Activated CD8-positive, alpha-beta T cell treated with anti-CD3 and anti-CD28 coated beads, Interleukin-2, amount 10 ng/mL, durations not matched to agents 7 days and 5 days (primary cell): ENCODE measurements around the gene SACM1L. TPM values are rescaled to one million over a fixed set of nuclear protein-coding genes. Genes with fewer than 3 reads are reported as not detected.

Experiments used
- ATAC-seq: fragments of 150-1000 bp; cut with Tn5 transposase; one replicate; pipeline ENCODE4 v1.10.0; 2021; ENCODE audit warnings: moderate library complexity
- CTCF ChIA-PET: fragments of 350-600 bp; sonication (Branson Sonifier 250); formaldehyde crosslinking; loops from one replicate; lab custom pipeline; 2021; ENCODE audit warnings: antibody characterized with exemption; lab: Charles Lee
- POLR2A ChIA-PET: fragments of 350-600 bp; sonication (Branson Sonifier 250); formaldehyde crosslinking; loops from one replicate; lab custom pipeline; 2021; ENCODE audit warnings: antibody characterized with exemption; lab: Charles Lee
- DNase-seq: peaks from one replicate; pipeline ENCODE4 v3.0.0-alpha.2; 2020
- H3K27ac Mint-ChIP-seq: one replicate; pipeline ENCODE4 v1.8.0; 2021; ENCODE audit warnings: mild to moderate bottlenecking, mixed read lengths
- H3K27me3 Mint-ChIP-seq: one replicate; pipeline ENCODE4 v1.8.0; 2021; ENCODE audit warnings: low read depth, mixed read lengths
- H3K36me3 Mint-ChIP-seq: one replicate; pipeline ENCODE4 v1.8.0; 2021; ENCODE audit warnings: low read depth, mixed read lengths
- H3K4me1 Mint-ChIP-seq: one replicate; pipeline ENCODE4 v1.8.0; 2021; ENCODE audit warnings: low read depth, mixed read lengths
- H3K4me3 Mint-ChIP-seq: one replicate; pipeline ENCODE4 v1.8.0; 2021; ENCODE audit warnings: mild to moderate bottlenecking, mixed read lengths
- H3K9me3 Mint-ChIP-seq: one replicate; pipeline ENCODE4 v1.8.0; 2022; ENCODE audit warnings: mixed read lengths; ENCODE audit not compliant: insufficient read depth
- total RNA-seq, 2 experiments: library from RNA; stranded (reverse); gene quantifications; one replicate each; pipeline ENCODE4 v1.2.3, GENCODE V29; 2021

SACM1L gene
- total RNA-seq, 2 experiments from 2014 or later = 89.8 to 96.4 TPM

GRCh38 chr3:45773072-45773471, 83.9 kb downstream of the SACM1L start:
- no peak for DNase-seq
- H3K36me3 Mint-ChIP-seq = no peaks in the 10 kb centered on the region
- H3K27me3 Mint-ChIP-seq = peaks cover 43% of the 10 kb centered on the region
- no peak overlapping the region for H3K27ac Mint-ChIP-seq
- ChIA-PET POLR2A (no interaction called here), CTCF (no interaction called here)
- peaks cover 20% of the 10 kb centered on the region for H3K4me1 Mint-ChIP-seq
- H3K9me3 Mint-ChIP-seq = peaks cover under 1% of the 10 kb centered on the region
- no peak for ATAC-seq
- H3K4me3 Mint-ChIP-seq = no peak overlapping the region

GRCh38 chr3:45773714-45774449, 84.7 kb downstream of the SACM1L start:
- H3K4me1 Mint-ChIP-seq = peaks cover 20% of the 10 kb centered on the region
- H3K9me3 Mint-ChIP-seq = no peaks in the 10 kb centered on the region
- POLR2A ChIA-PET = no interaction called here
- CTCF ChIA-PET = interaction anchor here (0.8 to 1.4 kb wide), 3 partner anchors 14 to 102 kb away, joined by 3 to 6 read pairs (median 3); no protein-coding TSS in a partner anchor
- no peak overlapping the region for H3K4me3 Mint-ChIP-seq
- no peak for DNase-seq
- no peak overlapping the region for H3K27ac Mint-ChIP-seq
- ATAC-seq = no peak
- H3K27me3 Mint-ChIP-seq = peaks cover 37% of the 10 kb centered on the region
- no peaks in the 10 kb centered on the region for H3K36me3 Mint-ChIP-seq

- POLR2A ChIA-PET = interaction anchor here (0.7 kb wide), 1 partner anchor 27 kb away, joined by 3 read pairs; no protein-coding TSS in a partner anchor
- Mint-ChIP-seq H3K4me1 (peaks cover 20% of the 10 kb centered on the region), H3K36me3 (no peaks in the 10 kb centered on the region), H3K4me3 (no peak overlapping the region), H3K27me3 (peaks cover 29% of the 10 kb centered on the region), H3K9me3 (no peaks in the 10 kb centered on the region), H3K27ac (no peak overlapping the region)
- CTCF ChIA-PET = interaction anchor here (0.8 to 1.4 kb wide), 3 partner anchors 15 to 101 kb away, joined by 3 to 6 read pairs (median 3); no protein-coding TSS in a partner anchor
- ATAC-seq (no peak), DNase-seq (no peak)
These were observed 85.7 kb downstream of the SACM1L start for GRCh38 chr3:45774581-45775521.

GRCh38 chr3:45775571-45776300, 86.5 kb downstream of the SACM1L start:
- Mint-ChIP-seq H3K9me3 (no peaks in the 10 kb centered on the region), H3K4me1 (peaks cover 20% of the 10 kb centered on the region), H3K27me3 (peaks cover 27% of the 10 kb centered on the region), H3K4me3 (no peak overlapping the region), H3K36me3 (no peaks in the 10 kb centered on the region), H3K27ac (no peak overlapping the region)
- no peak for ATAC-seq
- no peak for DNase-seq
- ChIA-PET CTCF (interaction anchor here (1.4 kb wide), 1 partner anchor 16 kb away, joined by 6 read pairs; no protein-coding TSS in a partner anchor), POLR2A (interaction anchor here (0.7 kb wide), 1 partner anchor 26 kb away, joined by 3 read pairs; no protein-coding TSS in a partner anchor)

- Mint-ChIP-seq H3K4me1 (peaks cover 20% of the 10 kb centered on the region), H3K36me3 (no peaks in the 10 kb centered on the region), H3K27me3 (peaks cover 22% of the 10 kb centered on the region), H3K27ac (no peak overlapping the region), H3K9me3 (no peaks in the 10 kb centered on the region), H3K4me3 (no peak overlapping the region)
- DNase-seq (no peak), ATAC-seq (no peak)
- POLR2A ChIA-PET = no interaction called here
- CTCF ChIA-PET = no interaction called here
These were observed 87.1 kb downstream of the SACM1L start for GRCh38 chr3:45776301-45776595.

GRCh38 chr3:45776611-45777010, 87.4 kb downstream of the SACM1L start:
- no peak overlapping the region for H3K27ac Mint-ChIP-seq
- H3K9me3 Mint-ChIP-seq = no peaks in the 10 kb centered on the region
- ATAC-seq (no peak), DNase-seq (no peak)
- ChIA-PET CTCF (no interaction called here), POLR2A (no interaction called here)
- H3K4me3 Mint-ChIP-seq = no peak overlapping the region
- H3K27me3 Mint-ChIP-seq = peaks cover 20% of the 10 kb centered on the region
- peaks cover 20% of the 10 kb centered on the region for H3K4me1 Mint-ChIP-seq
- no peaks in the 10 kb centered on the region for H3K36me3 Mint-ChIP-seq

- Mint-ChIP-seq H3K9me3 (no peaks in the 10 kb centered on the region), H3K27ac (no peak overlapping the region), H3K36me3 (no peaks in the 10 kb centered on the region), H3K4me3 (no peak overlapping the region), H3K27me3 (peaks cover 15% of the 10 kb centered on the region), H3K4me1 (peaks cover 14% of the 10 kb centered on the region)
- ChIA-PET CTCF (no interaction called here), POLR2A (no interaction called here)
- ATAC-seq (no peak), DNase-seq (no peak)
These were observed 88.0 kb downstream of the SACM1L start for GRCh38 chr3:45777111-45777745.

GRCh38 chr3:45777746-45778386, 88.7 kb downstream of the SACM1L start:
- ATAC-seq = no peak
- no peak for DNase-seq
- Mint-ChIP-seq H3K27me3 (peaks cover 14% of the 10 kb centered on the region), H3K4me1 (peaks cover 7% of the 10 kb centered on the region), H3K9me3 (no peaks in the 10 kb centered on the region), H3K4me3 (no peak overlapping the region), H3K36me3 (no peaks in the 10 kb centered on the region), H3K27ac (no peak overlapping the region)
- ChIA-PET POLR2A (no interaction called here), CTCF (no interaction called here)

- no peaks in the 10 kb centered on the region for H3K9me3 Mint-ChIP-seq
- H3K27me3 Mint-ChIP-seq = peaks cover 12% of the 10 kb centered on the region
- POLR2A ChIA-PET = no interaction called here
- no peaks in the 10 kb centered on the region for H3K4me1 Mint-ChIP-seq
- H3K27ac Mint-ChIP-seq = no peak overlapping the region
- no peak for DNase-seq
- CTCF ChIA-PET = no interaction called here
- ATAC-seq = no peak
- no peak overlapping the region for H3K4me3 Mint-ChIP-seq
- H3K36me3 Mint-ChIP-seq = no peaks in the 10 kb centered on the region
These were observed 89.6 kb downstream of the SACM1L start for GRCh38 chr3:45778761-45779201.

- H3K4me1 Mint-ChIP-seq = no peaks in the 10 kb centered on the region
- no peak overlapping the region for H3K27ac Mint-ChIP-seq
- DNase-seq = no peak
- ChIA-PET CTCF (no interaction called here), POLR2A (no interaction called here)
- no peaks in the 10 kb centered on the region for H3K36me3 Mint-ChIP-seq
- no peak overlapping the region for H3K4me3 Mint-ChIP-seq
- no peaks in the 10 kb centered on the region for H3K9me3 Mint-ChIP-seq
- ATAC-seq = no peak
- H3K27me3 Mint-ChIP-seq = peaks cover 8% of the 10 kb centered on the region
These were observed 90.8 kb downstream of the SACM1L start for GRCh38 chr3:45779746-45780735.
